PC-3 (cell line): Measurements from ENCODE around the gene LMTK3. TPM values are rescaled to one million over a fixed set of nuclear protein-coding genes. Genes with fewer than 3 reads are reported as not detected.

Experiments
- ATAC-seq: fragments of 200-7000 bp; cut with Tn5 transposase; 2 replicates; pipeline ENCODE4 v1.9.1; 2020; ENCODE audit warnings: mild to moderate bottlenecking, moderate library complexity
- BruUV-seq: library from RNA; stranded (reverse); fragments of 400-500 nt; replicated peaks from 2 replicates; lab custom pipeline; 2021; lab: Mats Ljungman, UMichigan
- CTCF ChIA-PET: fragments of 300-600 bp; sonication (Branson Sonifier 250); formaldehyde crosslinking; loops from one replicate; lab custom pipeline; 2022; ENCODE audit warnings: antibody characterized with exemption; lab: Charles Lee
- POLR2A ChIA-PET: fragments of 300-600 bp; sonication (Branson Sonifier 250); formaldehyde crosslinking; loops from one replicate; lab custom pipeline; 2022; ENCODE audit warnings: antibody characterized with exemption; ENCODE audit not compliant: unreplicated experiment; lab: Charles Lee
- DNase-seq: peaks from one replicate; pipeline ENCODE4 v3.0.0-alpha.2; 2015
- H2AFZ ChIP-seq: fragments of 300-600 bp; sonication (generic); 2 replicates; pipeline ENCODE4 v1.6.0; 2016; ENCODE audit warnings: antibody characterized with exemption, low read length
- H3F3A ChIP-seq: fragments of 300-600 bp; sonication (generic); one replicate; pipeline ENCODE4 v1.6.0; 2017; ENCODE audit warnings: antibody characterized with exemption, low read length, control low read depth, mild to moderate bottlenecking; ENCODE audit not compliant: unreplicated experiment
- H3K27ac ChIP-seq: fragments of 300-600 bp; sonication (generic); 2 replicates; pipeline ENCODE4 v1.5.1; 2016; ENCODE audit warnings: mild to moderate bottlenecking, low read length
- H3K27me3 ChIP-seq: fragments of 300-600 bp; sonication (generic); 2 replicates; pipeline ENCODE4 v1.6.1; 2016; ENCODE audit warnings: low read length, mixed read lengths
- H3K36me3 ChIP-seq: fragments of 300-600 bp; sonication (generic); 2 replicates; pipeline ENCODE4 v1.6.1; 2016; ENCODE audit warnings: low read depth, mixed run types, low read length, mixed read lengths
- H3K4me1 ChIP-seq: fragments of 300-600 bp; sonication (generic); 2 replicates; pipeline ENCODE4 v1.5.1; 2016; ENCODE audit warnings: low read length; ENCODE audit not compliant: insufficient read depth
- H3K4me2 ChIP-seq: fragments of 300-600 bp; sonication (generic); 2 replicates; pipeline ENCODE4 v1.6.0; 2016; ENCODE audit warnings: low read length
- H3K4me3 ChIP-seq: fragments of 300-600 bp; sonication (generic); 2 replicates; pipeline ENCODE4 v1.5.1; 2016; ENCODE audit warnings: mild to moderate bottlenecking, low read length, mixed read lengths
- H3K79me2 ChIP-seq: fragments of 300-600 bp; sonication (generic); 2 replicates; pipeline ENCODE4 v1.6.1; 2017; ENCODE audit warnings: low read length, mixed read lengths
- H3K9ac ChIP-seq: fragments of 300-600 bp; sonication (generic); 2 replicates; pipeline ENCODE4 v1.6.0; 2016; ENCODE audit warnings: mild to moderate bottlenecking, low read length
- H3K9me2 ChIP-seq: fragments of 300-600 bp; sonication (generic); replicated peaks from 2 replicates; pipeline ENCODE4 v1.6.1; 2016; ENCODE audit warnings: mixed run types, low read length, mixed read lengths
- H3K9me3 ChIP-seq: fragments of 300-600 bp; sonication (generic); 2 replicates; pipeline ENCODE4 v1.6.1; 2016; ENCODE audit warnings: low read length, mixed read lengths
- H4K20me1 ChIP-seq: fragments of 300-600 bp; sonication (generic); 2 replicates; pipeline ENCODE4 v1.6.1; 2016; ENCODE audit warnings: low read length, mixed read lengths
- CTCF ChIP-seq: fragments of 300-600 bp; sonication (generic); conservative IDR thresholded peaks from 2 replicates; pipeline ENCODE4 v1.5.1; 2017; ENCODE audit warnings: antibody characterized with exemption, low read depth, mild to moderate bottlenecking, low read length
- EZH2 ChIP-seq: fragments of 300-600 bp; sonication (generic); IDR thresholded peaks from one replicate; pipeline ENCODE4 v1.6.1; 2017; ENCODE audit warnings: antibody characterized with exemption, mild to moderate bottlenecking, low read length; ENCODE audit not compliant: unreplicated experiment
- EZH2phosphoT487 ChIP-seq: fragments of 300-600 bp; sonication (generic); IDR thresholded peaks from 2 replicates; pipeline ENCODE4 v1.6.1; 2018; ENCODE audit warnings: mild to moderate bottlenecking, antibody characterized with exemption, low read length, borderline replicate concordance
- intact Hi-C: fragments of 100-400 bp; cut with micrococcal nuclease; formaldehyde crosslinking; loops from 2 replicates; pipeline ENCODE4 v1.9.0; 2023
- total RNA-seq: library from RNA; depleted of rRNA; stranded (reverse); fragments of >200 nt; gene quantifications from 2 replicates; pipeline ENCODE4 v1.2.3, GENCODE V29; 2014

Gene LMTK3
- total RNA-seq, 1 experiment from 2014 or later, result 4.8 TPM

- no peaks in the 10 kb centered on the region for H3K79me2 ChIP-seq
- peaks cover 4% of the 10 kb centered on the region; the same call in 1 of the 2 replicates for H3K4me1 ChIP-seq
- ChIA-PET POLR2A (no interaction called here), CTCF (no interaction called here)
- H3F3A ChIP-seq, result no peaks in the 10 kb centered on the region
- no peak overlapping the region for H3K4me3 ChIP-seq
- H2AFZ ChIP-seq, result no peak overlapping the region
- no peak overlapping the region for H3K9ac ChIP-seq
- H4K20me1 ChIP-seq, result no peaks in the 10 kb centered on the region
- H3K4me2 ChIP-seq, result no peak overlapping the region
- BruUV-seq, result no TSS peak
- ATAC-seq (no peak), DNase-seq (no peak)
- no peaks in the 10 kb centered on the region for H3K9me3 ChIP-seq
- intact Hi-C loops, result no loop called here
- H3K9me2 ChIP-seq, result no peaks in the 10 kb centered on the region
- no peak overlapping the region for H3K27ac ChIP-seq
- no peaks in the 10 kb centered on the region for H3K27me3 ChIP-seq
- TF ChIP-seq EZH2phosphoT487 (no peak), EZH2 (no peak), CTCF (no peak)
- H3K36me3 ChIP-seq, result no peaks in the 10 kb centered on the region; the same call in 1 of the 2 replicates
These were observed 49.5 kb downstream of the LMTK3 start for GRCh38 chr19:48461982-48462655.

GRCh38 chr19:48461651-48461981 lies 50.0 kb downstream of the LMTK3 start:
- Histone ChIP-seq H3K4me3 (no peak overlapping the region), H3K9me3 (no peaks in the 10 kb centered on the region), H3F3A (no peaks in the 10 kb centered on the region), H3K4me1 (peaks cover 3% of the 10 kb centered on the region; the same call in 1 of the 2 replicates), H3K79me2 (no peaks in the 10 kb centered on the region), H3K27me3 (no peaks in the 10 kb centered on the region), H4K20me1 (no peaks in the 10 kb centered on the region), H3K36me3 (no peaks in the 10 kb centered on the region; the same call in 1 of the 2 replicates), H3K27ac (no peak overlapping the region), H3K9me2 (no peaks in the 10 kb centered on the region), H3K9ac (no peak overlapping the region), H3K4me2 (no peak overlapping the region), H2AFZ (no peak overlapping the region)
- BruUV-seq, result no TSS peak
- intact Hi-C loops, result no loop called here
- ATAC-seq, result no peak
- TF ChIP-seq CTCF, result no peak
- TF ChIP-seq EZH2, result no peak
- no peak for TF ChIP-seq EZH2phosphoT487
- ChIA-PET POLR2A (no interaction called here), CTCF (no interaction called here)
- DNase-seq, result no peak

- DNase-seq, result no peak
- no peaks in the 10 kb centered on the region for H3K27me3 ChIP-seq
- no peak for ATAC-seq
- no peak overlapping the region for H3K9ac ChIP-seq
- H4K20me1 ChIP-seq, result no peaks in the 10 kb centered on the region
- no peaks in the 10 kb centered on the region for H3K9me2 ChIP-seq
- intact Hi-C loops, result no loop called here
- H3K4me1 ChIP-seq, result no peaks in the 10 kb centered on the region
- no peak overlapping the region for H2AFZ ChIP-seq
- peaks cover 6% of the 10 kb centered on the region; the same call in 1 of the 2 replicates for H3K79me2 ChIP-seq
- TF ChIP-seq CTCF (no peak), EZH2phosphoT487 (no peak), EZH2 (no peak)
- no peak overlapping the region for H3K4me2 ChIP-seq
- no peaks in the 10 kb centered on the region for H3K9me3 ChIP-seq
- H3K27ac ChIP-seq, result no peak overlapping the region
- CTCF ChIA-PET, result no interaction called here
- H3K36me3 ChIP-seq, result peaks cover 2% of the 10 kb centered on the region; the same call in 1 of the 2 replicates
- no peak overlapping the region for H3K4me3 ChIP-seq
- POLR2A ChIA-PET, result no interaction called here
- BruUV-seq, result no TSS peak
- no peaks in the 10 kb centered on the region for H3F3A ChIP-seq
These were observed 53.6 kb downstream of the LMTK3 start for GRCh38 chr19:48458016-48458415.
